Testis (tissue), 2 donors: ENCODE results near the gene ITPR2.

ENCODE experiments used
- CTCF ChIP-seq, 3 experiments: fragments of 450-650 bp in 2 of 3; fragments of 200-600 bp in 1 of 3; sonication (generic) in 1 of 3; IDR thresholded peaks; one replicate each; pipeline ENCODE4 v1.5.1; 2016 to 2019; ENCODE audit warnings: antibody characterized with exemption in 3 of 3, mild to moderate bottlenecking in 2 of 3, moderate library complexity in 1 of 3
- POLR2A ChIP-seq: fragments of 450-650 bp; IDR thresholded peaks from one replicate; pipeline ENCODE4 v1.6.1; 2017; ENCODE audit warnings: antibody characterized with exemption, mild to moderate bottlenecking, moderate library complexity

DNA sequence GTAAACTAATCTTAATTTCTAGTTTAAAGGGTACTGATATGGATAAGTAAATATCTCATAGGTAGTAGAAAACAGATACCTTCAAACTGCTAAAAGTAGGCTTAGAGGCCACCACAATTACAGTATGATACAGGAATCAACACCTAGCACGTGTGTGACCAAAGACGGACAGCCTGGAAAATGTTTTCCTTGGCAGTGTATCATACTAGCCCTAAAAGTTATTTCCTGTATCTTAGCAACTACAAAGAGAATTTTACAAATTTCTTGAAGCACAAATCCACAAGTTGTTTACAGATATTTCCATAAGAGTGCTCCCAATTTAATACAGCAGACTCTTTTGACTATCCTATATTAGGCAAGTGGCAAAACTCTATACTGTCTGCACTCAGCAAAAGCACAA is 106.0 kb downstream of the ITPR2 start:
- TF ChIP-seq CTCF (IDR thresholded peaks at IDR 0.05) (no peak), POLR2A (no peak)
